Cardiac muscle cell (in vitro differentiated cells and primary cell): ENCODE data around the gene TNKS1BP1. TPM values are rescaled to one million over a fixed set of nuclear protein-coding genes. Genes with fewer than 3 reads are reported as not detected.
"Not testable (repeated sequence)": the region's sequence is repeated elsewhere in the genome, so short reads cannot be mapped to it uniquely, and the experiment has no call there.

Experiments used
- DNase-seq, 2 donors: peaks; one replicate each; pipeline versions ENCODE4 v3.0.0 to v3.0.0-alpha.2; 2010 to 2017; ENCODE audit warnings: low read depth in 1 of 2, low spot score in 1 of 2
- H3K27ac ChIP-seq: fragments of 200-600 bp; sonication (generic); 2 replicates; pipeline ENCODE4 v1.5.1; 2016
- H3K27me3 ChIP-seq: fragments of 200-600 bp; sonication (generic); 2 replicates; pipeline ENCODE4 v1.6.0; 2016; ENCODE audit warnings: control low read depth
- H3K36me3 ChIP-seq: fragments of 200-600 bp; sonication (generic); 2 replicates; pipeline ENCODE4 v1.5.1; 2016; ENCODE audit warnings: control low read depth
- H3K4me1 ChIP-seq: fragments of 200-600 bp; sonication (generic); 2 replicates; pipeline ENCODE4 v1.8.1; 2017; ENCODE audit warnings: low read depth, mild to moderate bottlenecking, mixed run types
- H3K4me3 ChIP-seq: fragments of 200-600 bp; sonication (generic); 2 replicates; pipeline ENCODE4 v1.5.1; 2016; ENCODE audit warnings: mild to moderate bottlenecking
- H3K9me3 ChIP-seq: fragments of 200-600 bp; sonication (generic); 2 replicates; pipeline ENCODE4 v1.5.1; 2017; ENCODE audit warnings: low read depth, mild to moderate bottlenecking, control low read depth
- CTCF ChIP-seq: IDR thresholded peaks from 2 replicates; pipeline ENCODE4 v1.5.1; 2012; ENCODE audit warnings: low read depth, mild to moderate bottlenecking, low read length
- polyA plus RNA-seq: library from polyadenylated mRNA; unstranded; fragments of >200 nt; fragmentation: Nextera tagmentation; extraction: Ambion mirVana; gene quantifications from 2 replicates; pipeline ENCODE4 v1.2.1, GENCODE V29; 2016
- total RNA-seq: library from RNA; depleted of rRNA; stranded (reverse); fragments of >200 nt; gene quantifications from 2 replicates; pipeline ENCODE4 v1.2.3, GENCODE V29; 2016

The TNKS1BP1 gene
- total and polyA plus RNA-seq, 2 experiments from 2014 or later = 62.1 to 69.1 TPM

- H3K4me3 ChIP-seq = no peak overlapping the region
- TF ChIP-seq CTCF = no peak
- H3K9me3 ChIP-seq = no peaks in the 10 kb centered on the region
- H3K4me1 ChIP-seq = peaks cover 16% of the 10 kb centered on the region
- DNase-seq = no peak
- H3K36me3 ChIP-seq = peaks cover 16% of the 10 kb centered on the region
- no peaks in the 10 kb centered on the region for H3K27me3 ChIP-seq
- H3K27ac ChIP-seq = no peak overlapping the region
These were observed 27.5 kb downstream of the TNKS1BP1 start for GRCh38 chr11:57297221-57297620.

- Histone ChIP-seq H3K36me3 (peaks cover 11% of the 10 kb centered on the region), H3K4me1 (peaks cover 12% of the 10 kb centered on the region)
- H3K27ac ChIP-seq, H3K9me3 ChIP-seq, H3K27me3 ChIP-seq, DNase-seq, H3K4me3 ChIP-seq: not testable (repeated sequence)
These were observed 28.5 kb downstream of the TNKS1BP1 start for GRCh38 chr11:57296205-57296604.

- TF ChIP-seq CTCF = no peak
- DNase-seq = peak in 1 of 2 donors; percentile 64
- no peak overlapping the region for H3K27ac ChIP-seq
- no peak overlapping the region for H3K4me3 ChIP-seq
- H3K27me3 ChIP-seq = no peaks in the 10 kb centered on the region
- H3K4me1 ChIP-seq = peaks cover 11% of the 10 kb centered on the region
- H3K36me3 ChIP-seq = peaks cover 6% of the 10 kb centered on the region
- no peaks in the 10 kb centered on the region for H3K9me3 ChIP-seq
These were observed 30.3 kb downstream of the TNKS1BP1 start for GRCh38 chr11:57294225-57295131.

GRCh38 chr11:57290288-57290687, 34.5 kb downstream of the TNKS1BP1 start:
- Histone ChIP-seq H3K4me1 (peaks cover 16% of the 10 kb centered on the region), H3K9me3 (no peaks in the 10 kb centered on the region), H3K36me3 (no peaks in the 10 kb centered on the region), H3K27ac (no peak overlapping the region), H3K27me3 (no peaks in the 10 kb centered on the region), H3K4me3 (no peak overlapping the region)
- peak in 1 of 2 donors; percentile 57 for DNase-seq
- TF ChIP-seq CTCF = no peak

DNA sequence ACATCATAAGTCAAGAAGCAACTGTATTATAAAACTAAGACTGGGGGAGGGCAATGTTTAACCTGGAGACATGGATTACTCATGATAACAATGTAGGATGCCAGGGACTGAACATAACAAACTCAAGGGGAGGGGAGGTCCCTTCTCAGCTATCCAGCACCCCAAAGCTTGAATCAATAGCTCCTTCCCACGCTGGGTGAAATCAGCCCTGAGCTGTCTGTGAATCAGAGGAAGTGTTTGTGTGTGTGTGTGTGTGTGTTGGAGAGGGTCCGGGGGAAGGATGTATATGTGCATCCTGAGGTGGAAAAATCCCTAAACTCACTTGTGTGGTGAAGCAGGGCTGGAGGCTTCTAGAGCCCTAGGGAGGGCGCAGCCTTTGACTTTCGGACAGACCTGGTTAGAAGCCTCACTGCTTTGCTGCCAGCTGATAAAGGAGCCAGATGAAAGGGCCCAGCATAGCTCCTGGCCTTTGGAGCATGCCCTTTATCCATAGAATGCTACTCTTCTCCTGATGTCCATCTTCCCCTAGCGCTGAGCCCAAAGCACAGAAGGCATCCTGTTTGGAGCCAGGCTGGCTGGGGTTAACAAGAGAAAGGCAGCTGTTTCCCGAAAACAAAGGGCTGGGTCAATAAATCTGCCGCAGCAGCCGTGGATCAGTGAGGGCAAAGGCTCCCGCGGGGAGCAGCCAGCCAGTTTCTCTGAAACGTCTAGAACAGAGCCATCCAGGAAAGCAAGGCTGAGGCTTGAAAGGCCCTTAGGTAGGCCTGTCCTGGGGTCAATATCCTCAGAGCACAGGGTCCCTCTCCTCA, 35.8 kb downstream of the TNKS1BP1 start:
- peaks cover 16% of the 10 kb centered on the region for H3K4me1 ChIP-seq
- TF ChIP-seq CTCF = no peak
- no peaks in the 10 kb centered on the region for H3K9me3 ChIP-seq
- H3K36me3 ChIP-seq = no peaks in the 10 kb centered on the region
- no peaks in the 10 kb centered on the region for H3K27me3 ChIP-seq
- H3K4me3 ChIP-seq = no peak overlapping the region
- H3K27ac ChIP-seq = no peak overlapping the region
- DNase-seq = peak in 1 of 2 donors; percentile 53
